ENCODE measurements around the gene FXYD2.

FXYD2 gene

GRCh38 chr11:117860139-117860538, 35.6 kb upstream of the FXYD2 start:
- no peaks in the 10 kb centered on the region for H3K4me1 ChIP-seq (ENCODE audit: control insufficient read depth, low read length)

GRCh38 chr11:117859488-117860112, 35.1 kb upstream of the FXYD2 start:
- Histone ChIP-seq H3K27ac (ENCODE audit: low read depth, low read length) (no peak overlapping the region), H3K27me3 (ENCODE audit: control insufficient read depth, low read length) (no peaks in the 10 kb centered on the region), H3K4me2 (ENCODE audit: low read length) (no peak overlapping the region), H3K9me2 (replicated peaks; ENCODE audit: control insufficient read depth, low read length) (no peaks in the 10 kb centered on the region), H3K36me3 (ENCODE audit: control insufficient read depth, low read length) (no peaks in the 10 kb centered on the region), H4K20me1 (ENCODE audit: control insufficient read depth, insufficient read depth, low read depth, low read length) (no peaks in the 10 kb centered on the region), H3K79me2 (ENCODE audit: control insufficient read depth, low read length) (no peaks in the 10 kb centered on the region), H3K4me1 (ENCODE audit: control insufficient read depth, low read length) (no peaks in the 10 kb centered on the region), H3F3A (ENCODE audit: control insufficient read depth, insufficient read depth) (no peaks in the 10 kb centered on the region), H3K4me3 (ENCODE audit: low read length) (no peak overlapping the region), H3K9me3 (ENCODE audit: control insufficient read depth, insufficient read depth, low read length) (no peaks in the 10 kb centered on the region)
- no peak for TF ChIP-seq CTCF (IDR thresholded peaks at IDR 0.05; ENCODE audit: low read depth, low read length, poor library complexity, severe bottlenecking)
- TF ChIP-seq EZH2phosphoT487 (IDR thresholded peaks at IDR 0.05; ENCODE audit: borderline replicate concordance, low read length), result no peak

More at GRCh38 chr11:117860139-117860538, 35.6 kb upstream of the FXYD2 start:
- TF ChIP-seq CTCF (IDR thresholded peaks at IDR 0.05; ENCODE audit: low read depth, low read length, poor library complexity, severe bottlenecking) (no peak), EZH2phosphoT487 (IDR thresholded peaks at IDR 0.05; ENCODE audit: borderline replicate concordance, low read length) (no peak)
- H3K9me2 ChIP-seq (replicated peaks; ENCODE audit: control insufficient read depth, low read length), result no peaks in the 10 kb centered on the region
- no peaks in the 10 kb centered on the region for H3K36me3 ChIP-seq (ENCODE audit: control insufficient read depth, low read length)
- H3K27ac ChIP-seq (ENCODE audit: low read depth, low read length), result no peak overlapping the region
- no peaks in the 10 kb centered on the region for H3K9me3 ChIP-seq (ENCODE audit: control insufficient read depth, insufficient read depth, low read length)
- H3K79me2 ChIP-seq (ENCODE audit: control insufficient read depth, low read length), result no peaks in the 10 kb centered on the region
- H3F3A ChIP-seq (ENCODE audit: control insufficient read depth, insufficient read depth), result no peaks in the 10 kb centered on the region
- no peaks in the 10 kb centered on the region for H3K27me3 ChIP-seq (ENCODE audit: control insufficient read depth, low read length)
- no peak overlapping the region for H3K4me3 ChIP-seq (ENCODE audit: low read length)
- no peak overlapping the region for H3K4me2 ChIP-seq (ENCODE audit: low read length)
- H4K20me1 ChIP-seq (ENCODE audit: control insufficient read depth, insufficient read depth, low read depth, low read length), result no peaks in the 10 kb centered on the region

- Histone ChIP-seq H3K4me3 (ENCODE audit: low read length) (no peak overlapping the region), H3K27ac (ENCODE audit: low read depth, low read length) (no peak overlapping the region), H3K27me3 (ENCODE audit: control insufficient read depth, low read length) (peaks cover 5% of the 10 kb centered on the region), H3K4me1 (ENCODE audit: control insufficient read depth, low read length) (no peaks in the 10 kb centered on the region), H3K9me2 (replicated peaks; ENCODE audit: control insufficient read depth, low read length) (no peaks in the 10 kb centered on the region), H3K79me2 (ENCODE audit: control insufficient read depth, low read length) (no peaks in the 10 kb centered on the region), H3K4me2 (ENCODE audit: low read length) (no peak overlapping the region), H3F3A (ENCODE audit: control insufficient read depth, insufficient read depth) (no peaks in the 10 kb centered on the region), H4K20me1 (ENCODE audit: control insufficient read depth, insufficient read depth, low read depth, low read length) (no peaks in the 10 kb centered on the region), H3K9me3 (ENCODE audit: control insufficient read depth, insufficient read depth, low read length) (no peaks in the 10 kb centered on the region), H3K36me3 (ENCODE audit: control insufficient read depth, low read length) (no peaks in the 10 kb centered on the region)
- TF ChIP-seq CTCF (IDR thresholded peaks at IDR 0.05; ENCODE audit: low read depth, low read length, poor library complexity, severe bottlenecking), result no peak
- no peak for TF ChIP-seq EZH2phosphoT487 (IDR thresholded peaks at IDR 0.05; ENCODE audit: borderline replicate concordance, low read length)
These were observed 34.5 kb upstream of the FXYD2 start for GRCh38 chr11:117859061-117859460.
